Stimulated activated effector memory CD8-positive, alpha-beta T cell treated with anti-CD3 and anti-CD28 coated beads, Interleukin-12 subunit alpha, Interleukin-12 subunit beta, amount 100 ng/mL, for 72 hours (primary cell): ENCODE measurements around the gene DNALI1.

Source experiments
- ATAC-seq: fragments of 150-1000 bp; cut with Tn5 transposase; 2 replicates; pipeline ENCODE4 v1.10.0; 2021
- DNase-seq, 2 donors: peaks; one replicate each; pipeline ENCODE4 v3.0.0; 2021 to 2022; ENCODE audit warnings: low spot score in 2 of 2
- H3K27ac Mint-ChIP-seq: one replicate; pipeline ENCODE4 v1.8.0; 2022; ENCODE audit warnings: mild to moderate bottlenecking, mixed read lengths
- H3K36me3 Mint-ChIP-seq: one replicate; pipeline ENCODE4 v1.8.0; 2022; ENCODE audit warnings: mild to moderate bottlenecking, mixed read lengths
- H3K4me1 Mint-ChIP-seq: one replicate; pipeline ENCODE4 v1.8.0; 2022; ENCODE audit warnings: mixed read lengths
- H3K4me3 Mint-ChIP-seq: one replicate; pipeline ENCODE4 v1.8.0; 2022; ENCODE audit warnings: mild to moderate bottlenecking, mixed read lengths
- H3K9me3 Mint-ChIP-seq: one replicate; pipeline ENCODE4 v1.8.0; 2022; ENCODE audit warnings: mixed read lengths

DNALI1 gene

GRCh38 chr1:37605806-37606474 is 49.2 kb downstream of the DNALI1 start:
- no peak overlapping the region for H3K4me3 Mint-ChIP-seq
- DNase-seq, result no peak
- H3K27ac Mint-ChIP-seq, result no peak overlapping the region
- H3K4me1 Mint-ChIP-seq, result no peaks in the 10 kb centered on the region
- no peaks in the 10 kb centered on the region for H3K36me3 Mint-ChIP-seq
- ATAC-seq, result no peak
- H3K9me3 Mint-ChIP-seq, result no peaks in the 10 kb centered on the region

GRCh38 chr1:37606481-37607263 is 49.9 kb downstream of the DNALI1 start:
- ATAC-seq, result no peak
- Mint-ChIP-seq H3K4me1 (no peaks in the 10 kb centered on the region), H3K27ac (no peak overlapping the region), H3K36me3 (no peaks in the 10 kb centered on the region), H3K4me3 (no peak overlapping the region), H3K9me3 (no peaks in the 10 kb centered on the region)
- DNase-seq, result no peak

- Mint-ChIP-seq H3K27ac (no peak overlapping the region), H3K4me3 (no peak overlapping the region), H3K4me1 (no peaks in the 10 kb centered on the region), H3K36me3 (no peaks in the 10 kb centered on the region), H3K9me3 (no peaks in the 10 kb centered on the region)
- DNase-seq (no peak), ATAC-seq (no peak)
Measured at GRCh38 chr1:37609002-37609401, 52.3 kb downstream of the DNALI1 start.

DNA sequence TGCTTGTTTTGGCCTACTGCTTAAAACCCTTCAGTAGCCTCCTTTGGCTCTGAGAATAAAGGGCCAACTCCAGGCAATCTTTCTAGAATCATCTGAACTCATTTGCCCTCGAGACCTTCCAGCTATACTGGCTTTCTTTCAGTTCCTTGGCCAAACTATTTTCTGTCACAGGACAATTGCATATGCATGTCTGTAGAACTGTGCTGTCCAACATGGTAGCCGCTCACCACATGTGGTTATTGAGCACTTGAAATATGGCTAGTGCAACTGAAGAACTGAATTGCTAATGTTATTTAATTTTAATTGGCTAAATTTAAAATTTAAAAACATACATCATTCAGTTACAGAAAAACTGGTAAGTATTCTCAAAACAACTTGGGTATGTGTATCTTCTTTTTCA is 53.3 kb downstream of the DNALI1 start:
- no peak overlapping the region for H3K27ac Mint-ChIP-seq
- ATAC-seq, result no peak
- H3K4me3 Mint-ChIP-seq, result no peak overlapping the region
- no peaks in the 10 kb centered on the region for H3K4me1 Mint-ChIP-seq
- no peaks in the 10 kb centered on the region for H3K36me3 Mint-ChIP-seq
- H3K9me3 Mint-ChIP-seq, result no peaks in the 10 kb centered on the region
- DNase-seq, result no peak

GRCh38 chr1:37612186-37612585 is 55.4 kb downstream of the DNALI1 start:
- no peak for DNase-seq
- ATAC-seq, result no peak
- Mint-ChIP-seq H3K27ac (no peak overlapping the region), H3K4me1 (no peaks in the 10 kb centered on the region), H3K36me3 (no peaks in the 10 kb centered on the region), H3K4me3 (no peak overlapping the region), H3K9me3 (no peaks in the 10 kb centered on the region)

DNA sequence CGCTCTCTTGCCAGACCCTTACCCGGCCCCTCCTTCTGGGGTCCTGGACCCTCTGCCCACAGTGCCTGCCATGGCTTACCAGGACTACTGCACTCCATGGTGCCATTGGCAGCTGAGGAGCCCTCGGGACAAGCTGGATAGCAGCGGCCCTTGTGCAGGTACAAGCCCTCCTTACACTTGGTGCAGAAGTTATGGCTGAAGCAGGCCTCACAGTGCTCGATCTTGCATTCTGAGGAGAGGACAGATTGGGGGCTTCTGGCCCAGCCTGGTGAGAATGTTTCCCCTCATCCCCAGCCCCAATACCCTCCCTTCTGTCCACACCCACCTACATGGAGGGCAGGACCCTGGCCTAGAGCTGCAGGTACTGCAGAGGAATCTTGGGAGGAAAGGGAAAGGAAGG is 57.4 kb downstream of the DNALI1 start:
- Mint-ChIP-seq H3K4me1 (no peaks in the 10 kb centered on the region), H3K9me3 (no peaks in the 10 kb centered on the region), H3K27ac (no peak overlapping the region), H3K4me3 (no peak overlapping the region), H3K36me3 (no peaks in the 10 kb centered on the region)
- no peak for DNase-seq
- no peak for ATAC-seq

GRCh38 chr1:37616330-37616729 is 59.6 kb downstream of the DNALI1 start:
- Mint-ChIP-seq H3K9me3 (no peaks in the 10 kb centered on the region), H3K4me1 (no peaks in the 10 kb centered on the region), H3K4me3 (no peak overlapping the region), H3K27ac (no peak overlapping the region), H3K36me3 (no peaks in the 10 kb centered on the region)
- no peak for ATAC-seq
- no peak for DNase-seq
